Colonic mucosa (tissue), 4 donors: ENCODE results near the gene FAM50A. TPM values are rescaled to one million over a fixed set of nuclear protein-coding genes. Genes with fewer than 3 reads are reported as not detected.
"Not testable (repeated sequence)": the region's sequence is repeated elsewhere in the genome, so short reads cannot be mapped to it uniquely, and the experiment has no call there.

Experiments
- DNase-seq: peaks from one replicate; pipeline ENCODE4 v3.0.0-alpha.2; 2020
- H3K27ac ChIP-seq: fragments of 200-600 bp; one replicate; pipeline ENCODE4 v1.8.0; 2021
- H3K27me3 ChIP-seq: fragments of 200-600 bp; one replicate; pipeline ENCODE4 v1.8.0; 2021
- H3K36me3 ChIP-seq: fragments of 200-600 bp; one replicate; pipeline ENCODE4 v1.8.0; 2021
- H3K4me1 ChIP-seq: fragments of 200-600 bp; one replicate; pipeline ENCODE4 v1.8.0; 2021; ENCODE audit warnings: mild to moderate bottlenecking
- H3K4me3 ChIP-seq: fragments of 200-600 bp; one replicate; pipeline ENCODE4 v1.8.0; 2021
- H3K9ac ChIP-seq, 2 donors: one replicate each; pipeline ENCODE4 v1.7.0; 2013; ENCODE audit warnings: control low read depth in 2 of 2, low read depth in 2 of 2, low read length in 2 of 2
- H3K9me3 ChIP-seq: fragments of 200-600 bp; one replicate; pipeline ENCODE4 v1.8.0; 2021
- intact Hi-C: fragments of 100-400 bp; cut with DNase I; formaldehyde crosslinking; loops from one replicate; pipeline ENCODE4 v1.14.1; 2022
- microRNA-seq: library from miRNA; unstranded; fragments of <30 nt; microRNA quantifications from one replicate; pipeline ENCODE4, GENCODE V29; 2019
- total RNA-seq, 2 donors: library from RNA; stranded (reverse); fragmentation: NEBNext Ultra II Directional in 1 of 2; extraction: Animal tissue kit (Norgen Biotek cat#: 25700) in 1 of 2; gene quantifications; one replicate each; pipeline ENCODE4 v1.2.1, GENCODE V29; 2021
- TF ChIP-seq, protein P1 (sequence below): fragments of 200-600 bp; IDR thresholded peaks from one replicate; pipeline ENCODE4 v1.8.0; 2022; ENCODE audit warnings: antibody characterized with exemption, mild to moderate bottlenecking
- donor health status: healthy.
- donor health status: DM: no; HTN: no; CAD: no.
- donor health status: DM: no; HTN: no; CAD: no.

Gene FAM50A
- total RNA-seq, 2 donors from 2014 or later: 41.9 to 60.1 TPM

DNA sequence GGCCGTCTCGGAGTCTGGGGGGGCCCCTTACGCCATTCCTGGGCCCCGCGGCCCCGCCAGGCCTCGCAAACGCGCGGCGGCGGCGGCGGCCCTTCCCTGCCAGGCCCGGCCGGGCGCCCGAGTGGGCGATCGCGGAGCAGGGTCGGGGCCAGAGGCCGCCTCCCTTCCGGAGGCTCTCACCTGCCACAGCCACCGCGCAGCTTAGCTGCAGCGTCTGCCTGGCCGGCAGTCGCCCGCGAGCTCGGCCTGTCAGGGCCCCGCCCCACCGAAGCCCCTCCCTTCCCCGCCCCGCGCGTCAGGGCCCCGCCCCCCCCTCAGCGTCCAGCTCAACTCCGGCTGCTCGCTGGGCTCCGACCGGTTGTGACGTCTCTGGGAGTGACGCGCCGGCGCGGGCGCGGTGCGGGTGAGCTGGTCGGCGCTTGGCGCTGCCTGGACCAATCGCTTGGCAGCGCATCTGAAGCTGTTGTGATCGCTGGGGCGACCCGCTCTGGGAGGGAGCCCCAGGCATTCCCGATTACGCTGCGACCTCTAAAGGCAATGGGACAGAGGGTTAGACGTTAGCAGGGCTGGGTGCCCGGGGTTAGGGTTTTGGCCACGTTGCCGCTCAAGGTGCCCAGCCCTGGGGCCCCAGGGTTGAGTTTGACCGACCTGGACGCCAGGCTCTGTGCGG lies 46.6 kb downstream of the FAM50A start, which contains the start of gene SLC10A3:
SLC10A3 (minus strand) TSS at position 216 of the 670 bp plus-strand sequence. CDS start 1,689 bp downstream, outside the sequence.
- Histone ChIP-seq H3K27ac (peak within 1 kb of the TSS; percentile 94), H3K9me3 (no peaks in the 10 kb centered on the region), H3K4me3 (peak within 1 kb of the TSS; percentile 54), H3K9ac (peak within 1 kb of the TSS; percentile 73 to 74), H3K4me1 (no peaks in the 10 kb centered on the region), H3K36me3 (no peaks in the 10 kb centered on the region), H3K27me3 (no peaks in the 10 kb centered on the region)
- intact Hi-C loops: no loop called here
- peak; percentile 91 for DNase-seq
- TF ChIP-seq, protein P1, sequence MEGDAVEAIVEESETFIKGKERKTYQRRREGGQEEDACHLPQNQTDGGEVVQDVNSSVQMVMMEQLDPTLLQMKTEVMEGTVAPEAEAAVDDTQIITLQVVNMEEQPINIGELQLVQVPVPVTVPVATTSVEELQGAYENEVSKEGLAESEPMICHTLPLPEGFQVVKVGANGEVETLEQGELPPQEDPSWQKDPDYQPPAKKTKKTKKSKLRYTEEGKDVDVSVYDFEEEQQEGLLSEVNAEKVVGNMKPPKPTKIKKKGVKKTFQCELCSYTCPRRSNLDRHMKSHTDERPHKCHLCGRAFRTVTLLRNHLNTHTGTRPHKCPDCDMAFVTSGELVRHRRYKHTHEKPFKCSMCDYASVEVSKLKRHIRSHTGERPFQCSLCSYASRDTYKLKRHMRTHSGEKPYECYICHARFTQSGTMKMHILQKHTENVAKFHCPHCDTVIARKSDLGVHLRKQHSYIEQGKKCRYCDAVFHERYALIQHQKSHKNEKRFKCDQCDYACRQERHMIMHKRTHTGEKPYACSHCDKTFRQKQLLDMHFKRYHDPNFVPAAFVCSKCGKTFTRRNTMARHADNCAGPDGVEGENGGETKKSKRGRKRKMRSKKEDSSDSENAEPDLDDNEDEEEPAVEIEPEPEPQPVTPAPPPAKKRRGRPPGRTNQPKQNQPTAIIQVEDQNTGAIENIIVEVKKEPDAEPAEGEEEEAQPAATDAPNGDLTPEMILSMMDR: no peak

DNA sequence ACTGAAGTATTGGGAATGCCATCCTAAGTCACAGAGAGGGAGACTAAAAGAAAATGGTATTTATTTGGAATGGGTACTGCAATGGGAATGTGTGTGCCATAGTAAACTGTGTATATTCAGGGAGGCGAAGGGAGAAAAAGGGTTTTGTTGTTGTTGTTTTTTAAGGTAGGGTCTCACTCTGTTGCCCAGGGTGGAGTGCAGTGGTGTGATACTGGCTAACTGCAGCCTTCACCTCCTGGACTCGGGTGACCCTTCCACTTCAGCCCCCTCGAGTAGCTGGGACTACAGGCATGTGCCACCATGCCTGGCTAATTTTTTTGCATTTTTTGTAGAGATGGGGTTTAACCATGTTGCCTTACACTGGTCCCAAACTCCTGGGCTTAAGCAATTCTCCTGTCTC lies 50.8 kb downstream of the FAM50A start:
- H3K9ac ChIP-seq: no peak overlapping the region
- no peaks in the 10 kb centered on the region for H3K9me3 ChIP-seq
- H3K27ac ChIP-seq: no peak overlapping the region
- H3K27me3 ChIP-seq: no peaks in the 10 kb centered on the region
- H3K36me3 ChIP-seq: no peaks in the 10 kb centered on the region
- no peak overlapping the region for H3K4me3 ChIP-seq
- H3K4me1 ChIP-seq: no peaks in the 10 kb centered on the region
- intact Hi-C loops: no loop called here
- DNase-seq: no peak
- TF ChIP-seq, protein P1: no peak

DNA sequence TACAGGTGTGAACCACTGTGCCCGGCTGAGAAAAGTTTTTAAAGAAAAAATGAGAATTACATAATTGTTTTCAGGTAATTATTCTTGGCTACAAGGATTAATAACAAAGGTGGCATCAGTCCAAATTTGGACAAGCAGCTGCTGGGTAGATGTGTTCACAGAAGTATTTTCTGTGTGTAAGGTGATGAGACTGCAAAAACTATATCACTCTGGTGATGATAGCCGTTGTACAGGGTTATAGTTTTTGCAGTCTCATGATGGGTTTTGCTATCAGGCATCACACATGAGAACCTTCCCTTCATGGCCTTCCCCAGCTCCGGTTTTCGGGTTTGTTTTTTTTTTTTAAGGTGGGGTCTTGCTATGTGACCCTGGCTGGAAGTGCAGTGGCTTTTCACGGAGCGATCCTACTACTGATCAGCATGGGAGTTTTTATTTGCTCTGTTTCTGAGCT lies 51.6 kb downstream of the FAM50A start:
- no peaks in the 10 kb centered on the region for H3K36me3 ChIP-seq
- intact Hi-C loops: no loop called here
- H3K9ac ChIP-seq: no peak overlapping the region
- no peaks in the 10 kb centered on the region for H3K9me3 ChIP-seq
- no peaks in the 10 kb centered on the region for H3K27me3 ChIP-seq
- no peak overlapping the region for H3K4me3 ChIP-seq
- DNase-seq: no peak
- H3K4me1 ChIP-seq: no peaks in the 10 kb centered on the region
- no peak overlapping the region for H3K27ac ChIP-seq
- TF ChIP-seq, protein P1: no peak

DNA sequence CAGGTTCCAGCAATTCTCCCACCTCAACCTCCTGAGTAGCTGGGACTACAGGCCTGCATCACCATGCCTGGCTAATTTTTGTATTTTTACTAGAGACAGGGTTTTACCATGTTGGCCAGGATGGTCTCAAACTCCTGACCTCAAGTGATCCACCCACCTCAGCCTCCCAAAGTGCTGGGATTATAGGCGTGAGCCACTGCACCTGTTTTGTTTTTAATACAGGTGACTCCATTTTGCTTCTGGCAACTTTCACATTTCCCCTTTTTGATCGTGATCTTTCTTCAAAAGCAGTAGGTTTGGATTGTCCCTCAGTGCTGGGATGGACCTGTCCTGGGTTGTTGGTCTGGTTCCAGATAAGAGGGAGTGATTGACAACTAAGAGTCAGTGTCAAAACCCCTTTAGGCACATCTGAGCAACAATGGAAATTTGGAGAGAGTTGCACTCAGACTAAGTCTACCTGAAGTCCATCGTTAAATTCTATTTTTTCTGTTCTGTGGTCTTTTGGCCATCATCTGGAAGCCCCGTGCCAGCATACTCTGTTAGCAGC lies 52.7 kb downstream of the FAM50A start:
- intact Hi-C loops, DNase-seq, H3K27ac ChIP-seq, H3K27me3 ChIP-seq, H3K9me3 ChIP-seq, H3K36me3 ChIP-seq, H3K9ac ChIP-seq, H3K4me3 ChIP-seq, H3K4me1 ChIP-seq: not testable (repeated sequence)

Small RNA genes lying within 50 kb of the gene (microRNA-seq; reads per million reads assigned to microRNA genes)
- gene MIR6858: not detected

Other genes with a start within 250 kb of the FAM50A start
- not detected for gene OPN1MW2, start 224.4 kb upstream of the FAM50A start, total RNA-seq
- not detected for gene OPN1MW3, start 186.6 kb upstream of the FAM50A start, total RNA-seq
- gene TEX28, start 149.0 kb upstream of the FAM50A start, total RNA-seq: not detected
- not detected for gene TKTL1, start 148.3 kb upstream of the FAM50A start, total RNA-seq
- 100 to 1,000 TPM; 124 to 773 TPM for gene FLNA, start 69.5 kb upstream of the FAM50A start, total RNA-seq
- 10 to 100 TPM; 44.4 to 49.1 TPM for gene EMD, start 64.8 kb upstream of the FAM50A start, total RNA-seq
- 1,000 to 10,000 TPM; 1,915 to 2,641 TPM for gene RPL10, start 45.8 kb upstream of the FAM50A start, total RNA-seq
- 10 to 100 TPM; 19.1 to 29.2 TPM for gene DNASE1L1, start 34.9 kb upstream of the FAM50A start, total RNA-seq
- 10 to 100 TPM; 33.2 to 54.5 TPM for gene TAFAZZIN, start 32.6 kb upstream of the FAM50A start, total RNA-seq
- gene ATP6AP1, start 15.5 kb upstream of the FAM50A start, total RNA-seq: 10 to 100 TPM; 86.3 to 96.9 TPM
- gene GDI1, start 7.0 kb upstream of the FAM50A start, total RNA-seq: 10 to 100 TPM; 63.0 to 83.0 TPM
- gene PLXNA3, start 14.1 kb downstream of the FAM50A start, total RNA-seq: 10 to 100 TPM; 37.7 to 43.9 TPM
- 10 to 100 TPM; 10.0 to 35.3 TPM for gene LAGE3, start 35.1 kb downstream of the FAM50A start, total RNA-seq
- gene UBL4A, start 42.5 kb downstream of the FAM50A start, total RNA-seq: 10 to 100 TPM; 24.7 to 40.9 TPM
- 10 to 100 TPM; 23.0 to 24.5 TPM for gene SLC10A3, start 46.5 kb downstream of the FAM50A start, total RNA-seq
- gene FAM3A, start 72.1 kb downstream of the FAM50A start, total RNA-seq: 10 to 100 TPM; 63.1 to 71.1 TPM
- 10 to 100 TPM; 41.0 to 48.6 TPM for gene G6PD, start 102.7 kb downstream of the FAM50A start, total RNA-seq
- 10 to 100 TPM; 20.6 to 28.4 TPM for gene IKBKG, start 103.5 kb downstream of the FAM50A start, total RNA-seq
- not detected for gene CTAG1A, start 141.0 kb downstream of the FAM50A start, total RNA-seq
- not detected for gene CTAG1B, start 175.1 kb downstream of the FAM50A start, total RNA-seq
- not detected for gene CTAG2, start 209.4 kb downstream of the FAM50A start, total RNA-seq